K562 (cell line): Measurements from ENCODE around the gene IL10. TPM values are rescaled to one million over a fixed set of nuclear protein-coding genes. Genes with fewer than 3 reads are reported as not detected.

Source experiments
- CC2D1A ChIP-seq: fragments of 450-650 bp; IDR thresholded peaks from 2 replicates; pipeline ENCODE4 v1.6.1; 2017; ENCODE audit warnings: mild to moderate bottlenecking
- FOXK2 ChIP-seq, 2 experiments: fragments of 450-650 bp; IDR thresholded peaks in 1 of 2; conservative IDR thresholded peaks in 1 of 2; 2 replicates each; pipeline ENCODE4 v1.6.1; 2016; ENCODE audit warnings: low read depth in 2 of 2, mild to moderate bottlenecking in 1 of 2
- RB1 ChIP-seq: fragments of 450-650 bp; IDR thresholded peaks from 2 replicates; pipeline ENCODE4 v1.6.1; 2017; ENCODE audit warnings: low read depth, mild to moderate bottlenecking
- RCOR1 ChIP-seq, 2 experiments: IDR thresholded peaks; 2 replicates each; pipeline ENCODE4 v1.6.1; 2012; ENCODE audit warnings: low read depth in 2 of 2, low read length in 2 of 2, borderline replicate concordance in 1 of 2, improper control_type of control experiment in 1 of 2
- RHOXF2B ChIP-seq: fragments of 250-450 bp; sonication (Bioruptor Pico); conservative IDR thresholded peaks from 2 replicates; pipeline ENCODE4 v1.5.1; 2021
- STAG1 ChIP-seq: sonication (generic); formaldehyde crosslinking; IDR thresholded peaks from 2 replicates; pipeline ENCODE4 v1.5.0; 2020; ENCODE audit warnings: missing genetic modification reagents, borderline replicate concordance
- STAT5B ChIP-seq: fragments of 250-450 bp; sonication (Bioruptor Pico); IDR thresholded peaks from 2 replicates; pipeline ENCODE4 v1.8.0; 2021; ENCODE audit warnings: mild to moderate bottlenecking, inconsistent platforms
- ZFPM2 ChIP-seq: fragments of 250-450 bp; sonication (Bioruptor Pico); IDR thresholded peaks from 2 replicates; pipeline ENCODE4 v1.5.1; 2022; ENCODE audit warnings: mild to moderate bottlenecking
- ZNF324 ChIP-seq: fragments of 250-450 bp; sonication (Bioruptor Pico); IDR thresholded peaks from 2 replicates; pipeline ENCODE4 v1.4.0; 2020; ENCODE audit warnings: mild to moderate bottlenecking
- polyA plus RNA-seq, 8 experiments: library from polyadenylated mRNA; depleted of rRNA in 4 of 8; stranded (reverse) in 5 of 8; unstranded in 3 of 8; fragments of >200 nt; fragmentation: Nextera tagmentation in 2 of 8; fragmentation: Illumina TruSeq in 1 of 8; extraction: Ambion mirVana in 2 of 8; extraction: Trizol in 1 of 8; gene quantifications; 2 replicates each; pipeline versions ENCODE4 v1.2.1 to v1.2.3, GENCODE V29; 2011 to 2014; ENCODE audit warnings: inconsistent platforms in 1 of 8, missing spikeins in 1 of 8
- total RNA-seq, 7 experiments: library from RNA; depleted of rRNA in 6 of 7; stranded (reverse); fragments of >200 nt in 6 of 7; fragmentation: Illumina TruSeq in 2 of 7; extraction: Trizol in 2 of 7; gene quantifications; 2 replicates each; pipeline versions ENCODE4 v1.2.1 to v1.2.3, GENCODE V29; 2011 to 2021; ENCODE audit warnings: low replicate concordance in 1 of 7
- TF ChIP-seq, protein P1 (sequence below): fragments of 450-650 bp; IDR thresholded peaks from 2 replicates; pipeline ENCODE4 v1.6.1; 2014; ENCODE audit warnings: low read depth, mild to moderate bottlenecking, moderate library complexity, borderline replicate concordance
- TF ChIP-seq, protein P2 (sequence below), 2 experiments: fragments of 450-650 bp; formaldehyde crosslinking in 1 of 2; IDR thresholded peaks; 2 replicates each; pipeline versions ENCODE4 v1.4.0 to v1.6.1; 2014 to 2020; ENCODE audit warnings: mild to moderate bottlenecking in 2 of 2, borderline replicate concordance in 1 of 2, low read depth in 1 of 2
- TF ChIP-seq, protein P3 (sequence below): IDR thresholded peaks from 2 replicates; pipeline ENCODE4 v1.6.1; 2011; ENCODE audit warnings: borderline replicate concordance, low read depth, mild to moderate bottlenecking, moderate library complexity, low read length; ENCODE audit not compliant: insufficient read depth, poor library complexity, severe bottlenecking
- TF ChIP-seq, protein P4 (sequence below), 2 experiments: fragments of 450-650 bp; conservative IDR thresholded peaks; 2 replicates each; pipeline ENCODE4 v1.6.1; 2017; ENCODE audit warnings: mild to moderate bottlenecking in 2 of 2, moderate library complexity in 2 of 2

IL10 gene
- total and polyA plus RNA-seq, 9 of the 15 experiments (the other 6 are each of a cell fraction or from before 2014, with no cell fraction given): 0.29 TPM; not detected in 8

DNA sequence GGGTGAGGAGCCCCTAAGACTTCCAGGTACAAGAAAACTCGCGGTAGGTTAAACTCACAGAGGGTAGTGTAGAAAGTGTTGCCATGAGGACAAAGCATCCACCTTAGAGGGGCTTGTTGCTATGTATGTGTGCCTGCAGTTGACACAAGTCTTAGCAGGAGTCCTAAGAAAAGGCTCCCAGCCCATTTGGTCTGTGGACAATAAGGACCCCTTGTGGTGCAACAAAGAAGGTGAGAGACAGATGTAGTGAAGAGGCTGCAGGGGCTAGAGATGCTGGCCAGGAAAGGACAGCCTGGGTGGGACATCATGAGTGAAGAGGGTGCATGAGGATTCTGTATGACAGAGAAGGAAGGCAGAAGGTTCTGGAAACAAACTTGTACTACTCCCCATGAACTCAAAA lies 36.3 kb upstream of the IL10 start (continued):
- TF ChIP-seq, protein P1, sequence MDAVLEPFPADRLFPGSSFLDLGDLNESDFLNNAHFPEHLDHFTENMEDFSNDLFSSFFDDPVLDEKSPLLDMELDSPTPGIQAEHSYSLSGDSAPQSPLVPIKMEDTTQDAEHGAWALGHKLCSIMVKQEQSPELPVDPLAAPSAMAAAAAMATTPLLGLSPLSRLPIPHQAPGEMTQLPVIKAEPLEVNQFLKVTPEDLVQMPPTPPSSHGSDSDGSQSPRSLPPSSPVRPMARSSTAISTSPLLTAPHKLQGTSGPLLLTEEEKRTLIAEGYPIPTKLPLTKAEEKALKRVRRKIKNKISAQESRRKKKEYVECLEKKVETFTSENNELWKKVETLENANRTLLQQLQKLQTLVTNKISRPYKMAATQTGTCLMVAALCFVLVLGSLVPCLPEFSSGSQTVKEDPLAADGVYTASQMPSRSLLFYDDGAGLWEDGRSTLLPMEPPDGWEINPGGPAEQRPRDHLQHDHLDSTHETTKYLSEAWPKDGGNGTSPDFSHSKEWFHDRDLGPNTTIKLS: no peak
- TF ChIP-seq RHOXF2B (CRISPR knock-in tag): no peak
- TF ChIP-seq, protein P2, sequence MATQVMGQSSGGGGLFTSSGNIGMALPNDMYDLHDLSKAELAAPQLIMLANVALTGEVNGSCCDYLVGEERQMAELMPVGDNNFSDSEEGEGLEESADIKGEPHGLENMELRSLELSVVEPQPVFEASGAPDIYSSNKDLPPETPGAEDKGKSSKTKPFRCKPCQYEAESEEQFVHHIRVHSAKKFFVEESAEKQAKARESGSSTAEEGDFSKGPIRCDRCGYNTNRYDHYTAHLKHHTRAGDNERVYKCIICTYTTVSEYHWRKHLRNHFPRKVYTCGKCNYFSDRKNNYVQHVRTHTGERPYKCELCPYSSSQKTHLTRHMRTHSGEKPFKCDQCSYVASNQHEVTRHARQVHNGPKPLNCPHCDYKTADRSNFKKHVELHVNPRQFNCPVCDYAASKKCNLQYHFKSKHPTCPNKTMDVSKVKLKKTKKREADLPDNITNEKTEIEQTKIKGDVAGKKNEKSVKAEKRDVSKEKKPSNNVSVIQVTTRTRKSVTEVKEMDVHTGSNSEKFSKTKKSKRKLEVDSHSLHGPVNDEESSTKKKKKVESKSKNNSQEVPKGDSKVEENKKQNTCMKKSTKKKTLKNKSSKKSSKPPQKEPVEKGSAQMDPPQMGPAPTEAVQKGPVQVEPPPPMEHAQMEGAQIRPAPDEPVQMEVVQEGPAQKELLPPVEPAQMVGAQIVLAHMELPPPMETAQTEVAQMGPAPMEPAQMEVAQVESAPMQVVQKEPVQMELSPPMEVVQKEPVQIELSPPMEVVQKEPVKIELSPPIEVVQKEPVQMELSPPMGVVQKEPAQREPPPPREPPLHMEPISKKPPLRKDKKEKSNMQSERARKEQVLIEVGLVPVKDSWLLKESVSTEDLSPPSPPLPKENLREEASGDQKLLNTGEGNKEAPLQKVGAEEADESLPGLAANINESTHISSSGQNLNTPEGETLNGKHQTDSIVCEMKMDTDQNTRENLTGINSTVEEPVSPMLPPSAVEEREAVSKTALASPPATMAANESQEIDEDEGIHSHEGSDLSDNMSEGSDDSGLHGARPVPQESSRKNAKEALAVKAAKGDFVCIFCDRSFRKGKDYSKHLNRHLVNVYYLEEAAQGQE (IDR thresholded peaks at IDR 0.05; ENCODE audit: borderline replicate concordance): peak; percentile 84
- TF ChIP-seq, protein P2 (CRISPR knock-in tag; IDR thresholded peaks at IDR 0.05; ENCODE audit: low read depth): no peak
- TF ChIP-seq RB1: 0 out of 2 replicates have a peak, but pooled peaks have one; percentile 12
- TF ChIP-seq, protein P3, sequence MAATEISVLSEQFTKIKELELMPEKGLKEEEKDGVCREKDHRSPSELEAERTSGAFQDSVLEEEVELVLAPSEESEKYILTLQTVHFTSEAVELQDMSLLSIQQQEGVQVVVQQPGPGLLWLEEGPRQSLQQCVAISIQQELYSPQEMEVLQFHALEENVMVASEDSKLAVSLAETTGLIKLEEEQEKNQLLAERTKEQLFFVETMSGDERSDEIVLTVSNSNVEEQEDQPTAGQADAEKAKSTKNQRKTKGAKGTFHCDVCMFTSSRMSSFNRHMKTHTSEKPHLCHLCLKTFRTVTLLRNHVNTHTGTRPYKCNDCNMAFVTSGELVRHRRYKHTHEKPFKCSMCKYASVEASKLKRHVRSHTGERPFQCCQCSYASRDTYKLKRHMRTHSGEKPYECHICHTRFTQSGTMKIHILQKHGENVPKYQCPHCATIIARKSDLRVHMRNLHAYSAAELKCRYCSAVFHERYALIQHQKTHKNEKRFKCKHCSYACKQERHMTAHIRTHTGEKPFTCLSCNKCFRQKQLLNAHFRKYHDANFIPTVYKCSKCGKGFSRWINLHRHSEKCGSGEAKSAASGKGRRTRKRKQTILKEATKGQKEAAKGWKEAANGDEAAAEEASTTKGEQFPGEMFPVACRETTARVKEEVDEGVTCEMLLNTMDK: peak; percentile 13
- TF ChIP-seq CC2D1A: peak; percentile 70; the same call in 1 of the 2 replicates
- no peak for TF ChIP-seq ZFPM2 (CRISPR knock-in tag)
- TF ChIP-seq, protein P4, sequence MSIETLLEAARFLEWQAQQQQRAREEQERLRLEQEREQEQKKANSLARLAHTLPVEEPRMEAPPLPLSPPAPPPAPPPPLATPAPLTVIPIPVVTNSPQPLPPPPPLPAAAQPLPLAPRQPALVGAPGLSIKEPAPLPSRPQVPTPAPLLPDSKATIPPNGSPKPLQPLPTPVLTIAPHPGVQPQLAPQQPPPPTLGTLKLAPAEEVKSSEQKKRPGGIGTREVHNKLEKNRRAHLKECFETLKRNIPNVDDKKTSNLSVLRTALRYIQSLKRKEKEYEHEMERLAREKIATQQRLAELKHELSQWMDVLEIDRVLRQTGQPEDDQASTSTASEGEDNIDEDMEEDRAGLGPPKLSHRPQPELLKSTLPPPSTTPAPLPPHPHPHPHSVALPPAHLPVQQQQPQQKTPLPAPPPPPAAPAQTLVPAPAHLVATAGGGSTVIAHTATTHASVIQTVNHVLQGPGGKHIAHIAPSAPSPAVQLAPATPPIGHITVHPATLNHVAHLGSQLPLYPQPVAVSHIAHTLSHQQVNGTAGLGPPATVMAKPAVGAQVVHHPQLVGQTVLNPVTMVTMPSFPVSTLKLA (conservative IDR thresholded peaks at IDR 0.05): no peak
- peak; percentile 12 to 22; a peak in 1 of 4 replicates for TF ChIP-seq FOXK2 (conservative IDR thresholded peaks at IDR 0.05 in 1 of 2, IDR thresholded peaks at IDR 0.05 in 1 of 2; ENCODE audit: low read depth in 2 of 2)
- no peak for TF ChIP-seq ZNF324 (CRISPR knock-in tag)
- TF ChIP-seq STAT5B (CRISPR knock-in tag): no peak
- peak; percentile 69; the same call in 1 of the 2 replicates for TF ChIP-seq STAG1 (CRISPR knock-in tag)
- TF ChIP-seq RCOR1 (IDR thresholded peaks at IDR 0.05; ENCODE audit: borderline replicate concordance in 1 of 2, low read depth in 2 of 2, low read length in 2 of 2): peak in 1 of 2 experiments; percentile 30; a peak in 1 of 4 replicates
